Measurements from ENCODE around the gene EID2B. TPM values are rescaled to one million over a fixed set of nuclear protein-coding genes. Genes with fewer than 3 reads are reported as not detected.

Gene EID2B
- total RNA-seq, 6 donors from 2014 or later, result 1.2 to 6.3 (median 2.4) TPM

DNA sequence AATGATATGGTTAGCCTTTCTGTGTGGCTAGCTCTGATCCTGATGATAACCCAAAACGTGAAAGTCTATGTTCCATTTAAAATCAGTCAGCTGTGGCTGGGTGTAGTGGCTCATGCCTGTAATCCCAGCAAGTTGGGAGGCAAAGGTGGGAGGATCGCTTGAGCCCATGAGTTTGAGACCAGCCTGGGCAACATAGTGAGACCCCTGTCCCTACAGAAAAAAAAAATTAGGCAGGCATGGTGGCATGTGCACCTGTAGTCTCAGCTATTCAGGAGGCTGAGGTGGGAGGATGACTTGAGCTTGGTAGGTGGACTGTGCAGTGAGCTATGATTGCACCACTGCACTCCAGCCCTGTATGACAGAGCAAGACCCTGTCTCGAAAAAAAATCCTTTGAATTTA is 1.1 kb upstream of the EID2B start:
- no peak for ATAC-seq (ENCODE audit: low FRiP score in 2 of 2)
- Histone ChIP-seq H3K4me1 (peaks cover 24 to 32% (median 25%) of the 10 kb centered on the region in 4 donors), H3K27me3 (no peaks in the 10 kb centered on the region), H3K4me3 (no peak overlapping the region), H3K36me3 (no peaks in the 10 kb centered on the region), H3K9me3 (no peaks in the 10 kb centered on the region), H3K27ac (no peak overlapping the region)
- 77 to 80% methylated on average over 3 of the region's 3 CpGs for WGBS, 2 donors
- no peak for TF ChIP-seq POLR2A (IDR thresholded peaks at IDR 0.05)
- no peak for TF ChIP-seq POLR2AphosphoS5 (IDR thresholded peaks at IDR 0.05)
- TF ChIP-seq, protein P1, sequence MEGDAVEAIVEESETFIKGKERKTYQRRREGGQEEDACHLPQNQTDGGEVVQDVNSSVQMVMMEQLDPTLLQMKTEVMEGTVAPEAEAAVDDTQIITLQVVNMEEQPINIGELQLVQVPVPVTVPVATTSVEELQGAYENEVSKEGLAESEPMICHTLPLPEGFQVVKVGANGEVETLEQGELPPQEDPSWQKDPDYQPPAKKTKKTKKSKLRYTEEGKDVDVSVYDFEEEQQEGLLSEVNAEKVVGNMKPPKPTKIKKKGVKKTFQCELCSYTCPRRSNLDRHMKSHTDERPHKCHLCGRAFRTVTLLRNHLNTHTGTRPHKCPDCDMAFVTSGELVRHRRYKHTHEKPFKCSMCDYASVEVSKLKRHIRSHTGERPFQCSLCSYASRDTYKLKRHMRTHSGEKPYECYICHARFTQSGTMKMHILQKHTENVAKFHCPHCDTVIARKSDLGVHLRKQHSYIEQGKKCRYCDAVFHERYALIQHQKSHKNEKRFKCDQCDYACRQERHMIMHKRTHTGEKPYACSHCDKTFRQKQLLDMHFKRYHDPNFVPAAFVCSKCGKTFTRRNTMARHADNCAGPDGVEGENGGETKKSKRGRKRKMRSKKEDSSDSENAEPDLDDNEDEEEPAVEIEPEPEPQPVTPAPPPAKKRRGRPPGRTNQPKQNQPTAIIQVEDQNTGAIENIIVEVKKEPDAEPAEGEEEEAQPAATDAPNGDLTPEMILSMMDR (IDR thresholded peaks at IDR 0.05), result no peak
- TF ChIP-seq EP300 (IDR thresholded peaks at IDR 0.05), result no peak
- no peak for DNase-seq

DNA sequence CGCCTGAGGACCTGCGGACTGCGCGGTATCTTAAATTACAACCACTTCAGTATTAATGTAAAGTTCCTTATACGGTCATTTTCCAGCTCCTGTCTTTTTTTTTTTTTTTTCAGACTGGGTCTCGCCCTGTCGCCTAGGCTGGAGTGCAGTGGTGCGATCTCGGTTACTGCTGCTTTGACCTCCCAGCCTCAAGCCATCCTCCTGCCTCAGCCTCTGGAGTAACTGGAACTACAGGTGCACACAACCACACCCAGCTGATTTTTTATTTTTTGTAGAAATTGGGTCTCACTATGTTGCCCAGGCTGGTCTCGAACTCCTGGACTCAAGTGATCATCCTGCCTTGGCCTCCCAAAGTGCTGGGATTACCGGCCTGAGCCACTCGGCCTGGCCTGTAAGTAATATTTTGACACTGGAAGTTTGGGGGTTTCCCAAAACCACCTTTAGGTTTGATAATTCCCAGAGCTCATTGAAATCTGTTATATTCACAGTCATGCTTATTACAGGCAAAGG is 406 bp upstream of the EID2B start:
- peak; percentile 3 to 17 for ATAC-seq (ENCODE audit: low FRiP score in 2 of 2)
- no peak for DNase-seq
- H3K27ac ChIP-seq, result peak overlapping the region in 3 of 4 donors; percentile 75 to 89 (median 86)
- peaks cover 16 to 24% (median 18%) of the 10 kb centered on the region in 4 donors for H3K4me1 ChIP-seq
- peak overlapping the region in 3 of 4 donors; percentile 82 to 88 (median 83) for H3K4me3 ChIP-seq
- no peaks in the 10 kb centered on the region for H3K27me3 ChIP-seq
- H3K36me3 ChIP-seq, result no peaks in the 10 kb centered on the region
- no peak for TF ChIP-seq POLR2A (IDR thresholded peaks at IDR 0.05)
- TF ChIP-seq POLR2AphosphoS5 (IDR thresholded peaks at IDR 0.05), result no peak
- TF ChIP-seq EP300 (IDR thresholded peaks at IDR 0.05), result no peak
- TF ChIP-seq, protein P1 (IDR thresholded peaks at IDR 0.05), result no peak
- H3K9me3 ChIP-seq, result no peaks in the 10 kb centered on the region
- 21% methylated on average over 12 of the region's 12 CpGs for WGBS, 2 donors

GRCh38 chr19:39531834-39532232 is 819 bp downstream of the EID2B start:
- Histone ChIP-seq H3K4me3 (peak overlapping the region; percentile 82 to 99 (median 86)), H3K9me3 (no peaks in the 10 kb centered on the region), H3K27me3 (no peaks in the 10 kb centered on the region), H3K36me3 (no peaks in the 10 kb centered on the region), H3K27ac (peak overlapping the region; percentile 75 to 89 (median 86)), H3K4me1 (peaks cover 10 to 19% (median 17%) of the 10 kb centered on the region in 4 donors)
- TF ChIP-seq POLR2A (IDR thresholded peaks at IDR 0.05) (no peak), EP300 (IDR thresholded peaks at IDR 0.05) (no peak), POLR2AphosphoS5 (IDR thresholded peaks at IDR 0.05) (no peak)
- TF ChIP-seq, protein P1 (IDR thresholded peaks at IDR 0.05), result no peak
- ATAC-seq (ENCODE audit: low FRiP score in 2 of 2) (no peak), DNase-seq (no peak)
- WGBS, 2 donors, result 39 to 48% methylated on average over 14 of the region's 14 CpGs

DNA sequence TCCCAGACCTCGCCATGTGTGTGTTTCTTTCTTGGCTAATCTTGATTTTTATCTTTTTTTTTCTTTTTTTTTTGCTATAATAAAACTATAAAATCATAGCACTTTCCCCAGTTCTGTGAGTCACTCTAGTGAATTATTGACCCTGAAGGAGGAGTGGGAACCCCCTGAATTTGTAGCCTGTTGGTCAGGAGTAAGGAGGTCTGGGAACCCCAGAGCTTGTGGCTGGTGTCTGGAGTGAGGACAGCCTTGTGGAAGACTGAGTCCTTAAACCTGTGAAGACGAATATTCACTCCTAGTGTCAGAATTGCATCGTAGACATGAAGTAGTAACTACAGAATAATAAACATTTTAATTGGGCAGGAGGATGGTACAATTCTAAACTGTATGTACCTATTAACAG is 7.4 kb downstream of the EID2B start:
- Histone ChIP-seq H3K9me3 (no peaks in the 10 kb centered on the region), H3K4me1 (no peaks in the 10 kb centered on the region), H3K36me3 (no peaks in the 10 kb centered on the region), H3K27me3 (no peaks in the 10 kb centered on the region), H3K27ac (no peak overlapping the region), H3K4me3 (no peak overlapping the region)
- WGBS, 2 donors, result 99% methylated on average over 3 of the region's 3 CpGs
- no peak for ATAC-seq (ENCODE audit: low FRiP score in 2 of 2)
- no peak for DNase-seq
- no peak for TF ChIP-seq POLR2A (IDR thresholded peaks at IDR 0.05)
- no peak for TF ChIP-seq EP300 (IDR thresholded peaks at IDR 0.05)
- TF ChIP-seq POLR2AphosphoS5 (IDR thresholded peaks at IDR 0.05), result no peak
- TF ChIP-seq, protein P1 (IDR thresholded peaks at IDR 0.05), result no peak

DNA sequence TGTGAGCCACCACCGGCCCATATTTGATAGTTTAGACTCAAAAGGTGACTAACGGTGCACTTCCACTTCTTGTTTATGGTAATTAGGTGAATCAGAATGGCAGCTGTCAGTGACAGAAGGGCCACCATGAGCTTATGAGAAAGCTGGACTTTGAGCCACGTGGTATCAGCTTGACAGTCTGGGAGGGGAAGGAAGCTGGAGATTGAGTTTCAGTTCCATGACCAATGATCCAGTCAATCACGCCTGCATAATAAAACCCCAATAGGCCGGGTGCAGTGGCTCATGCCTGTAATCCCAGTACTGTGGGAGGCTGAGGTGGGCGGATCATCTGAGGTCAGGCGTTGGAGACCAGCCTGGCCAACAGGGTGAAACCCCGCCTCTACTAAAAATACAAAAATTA is 8.2 kb downstream of the EID2B start:
- DNase-seq (no peak), ATAC-seq (ENCODE audit: low FRiP score in 2 of 2) (peak in 1 of 2 donors; percentile 62)
- no peaks in the 10 kb centered on the region for H3K27me3 ChIP-seq
- H3K9me3 ChIP-seq, result no peaks in the 10 kb centered on the region
- no peaks in the 10 kb centered on the region for H3K36me3 ChIP-seq
- TF ChIP-seq POLR2A (IDR thresholded peaks at IDR 0.05) (no peak), EP300 (IDR thresholded peaks at IDR 0.05) (no peak), POLR2AphosphoS5 (IDR thresholded peaks at IDR 0.05) (no peak)
- TF ChIP-seq, protein P1 (IDR thresholded peaks at IDR 0.05), result no peak
- no peaks in the 10 kb centered on the region for H3K4me1 ChIP-seq
- 77 to 84% methylated on average over 8 of the region's 8 CpGs for WGBS, 2 donors
- H3K27ac ChIP-seq, result no peak overlapping the region
- H3K4me3 ChIP-seq, result no peak overlapping the region

Data from upper lobe of left lung (tissue), 6 donors.